HL-60/S4 treated with phorbol 12-myristate 13-acetate at 8.2 ng/mL for 4 days and 3 days (cell line): Measurements from ENCODE around the gene RPS21.
"Not testable (repeated sequence)": the region's sequence is repeated elsewhere in the genome, so short reads cannot be mapped to it uniquely, and the experiment has no call there.

Experiments
- in situ Hi-C: fragments of 300-500 bp; cut with MboI; formaldehyde crosslinking; loops from 2 replicates; pipeline ENCODE4 v1.15.0; 2022; ENCODE audit warnings: low sequenced_read_pairs

The RPS21 gene

DNA sequence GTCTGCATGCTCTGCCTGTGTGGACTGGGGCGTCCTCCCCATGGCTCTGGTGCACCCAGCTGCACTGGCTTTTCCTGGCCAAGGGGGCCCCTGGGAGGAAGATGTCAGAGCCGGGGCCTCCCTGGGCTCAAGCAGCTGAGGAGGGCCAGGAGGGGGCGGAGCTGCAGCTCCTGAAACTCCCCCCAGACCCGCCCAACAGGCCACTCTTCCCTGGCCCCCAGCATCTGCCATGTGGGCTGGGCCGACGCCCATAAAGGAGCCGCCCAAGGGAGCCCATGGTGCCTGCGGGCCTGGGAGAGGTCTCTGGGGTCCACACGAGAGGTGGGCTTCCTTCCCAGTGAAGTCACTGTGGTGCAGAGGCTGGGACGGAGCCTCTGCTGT lies 36.4 kb downstream of the RPS21 start:
- in situ Hi-C loops = no loop called here

DNA sequence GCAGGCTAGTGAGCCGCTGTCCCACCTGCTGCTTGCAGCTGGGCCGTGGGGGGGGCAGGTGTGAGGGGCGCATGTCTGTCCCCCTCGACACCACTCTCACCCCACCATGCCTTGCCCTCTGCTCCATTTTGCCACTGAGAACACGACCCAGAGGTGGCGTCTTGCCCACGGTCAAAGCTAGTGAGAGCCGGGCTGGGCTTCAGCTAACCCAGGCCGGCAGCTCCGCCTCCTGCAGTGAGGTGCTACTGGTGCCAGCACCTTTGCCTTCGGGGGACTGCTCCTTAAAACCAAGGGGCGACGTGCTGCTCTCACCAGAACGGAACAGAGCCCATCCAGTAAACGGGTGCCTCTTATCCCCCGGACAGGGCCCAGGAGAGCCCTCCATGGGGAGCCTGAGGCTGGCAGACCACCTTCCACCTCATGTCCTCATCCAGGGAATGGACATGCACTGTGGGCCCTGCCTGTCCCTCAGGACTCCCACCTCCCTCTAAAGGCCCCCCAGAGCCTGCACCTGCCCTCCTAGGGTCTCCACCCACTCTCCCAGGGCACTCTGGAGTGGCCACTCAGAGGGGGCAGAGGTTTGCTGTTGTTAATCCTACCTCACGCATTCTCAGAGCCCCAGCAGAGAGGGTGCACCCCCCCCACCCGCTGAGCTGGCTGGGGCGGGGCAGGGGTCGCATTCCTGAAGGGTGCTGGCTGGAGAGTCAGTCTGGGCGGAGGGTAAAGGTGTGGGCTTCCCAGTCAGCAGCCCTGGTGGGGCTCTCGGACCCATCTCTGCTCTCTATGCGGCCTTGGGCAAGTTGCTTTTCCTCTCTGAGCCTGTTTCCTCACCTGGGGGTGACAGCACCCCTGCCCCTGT lies 37.6 kb downstream of the RPS21 start:
- in situ Hi-C loops = no loop called here

DNA sequence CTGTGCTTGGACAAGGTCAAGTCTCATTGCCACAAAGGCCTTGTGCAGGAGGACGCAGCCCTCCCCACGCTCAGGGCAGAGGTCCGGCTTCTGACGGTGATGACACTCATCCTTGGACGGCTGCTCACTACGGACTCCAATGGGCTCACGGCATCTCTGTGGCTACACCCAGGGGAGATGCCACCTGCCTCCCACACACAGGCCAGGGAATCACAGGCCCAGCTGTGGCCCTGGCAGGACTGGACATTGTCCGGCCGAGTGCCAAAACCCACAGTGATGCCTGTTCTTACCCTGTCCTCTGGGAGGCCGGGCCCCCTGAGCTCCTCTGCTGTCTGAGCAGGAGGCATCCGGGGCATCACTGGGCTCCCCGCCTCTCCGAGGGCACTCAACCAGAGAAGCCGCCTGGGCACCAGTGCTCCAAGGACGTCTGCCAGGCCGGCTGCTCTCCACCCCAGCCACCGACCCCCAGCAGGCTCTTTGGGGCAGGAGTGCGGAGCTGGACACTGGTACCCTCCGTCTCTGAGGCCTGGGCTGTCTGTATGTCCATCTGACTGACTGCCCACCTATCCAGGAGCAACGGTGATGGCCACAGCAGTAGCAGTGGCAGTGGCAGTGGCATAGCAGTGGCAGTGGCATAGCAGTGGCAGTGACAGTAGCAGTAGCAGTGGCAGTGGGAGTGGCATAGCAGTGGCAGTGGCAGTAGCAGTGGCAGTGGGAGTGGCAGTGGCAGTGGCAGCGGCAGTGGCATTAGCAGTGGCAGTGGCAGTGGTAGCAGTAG lies 38.6 kb downstream of the RPS21 start:
- in situ Hi-C loops = no loop called here

DNA sequence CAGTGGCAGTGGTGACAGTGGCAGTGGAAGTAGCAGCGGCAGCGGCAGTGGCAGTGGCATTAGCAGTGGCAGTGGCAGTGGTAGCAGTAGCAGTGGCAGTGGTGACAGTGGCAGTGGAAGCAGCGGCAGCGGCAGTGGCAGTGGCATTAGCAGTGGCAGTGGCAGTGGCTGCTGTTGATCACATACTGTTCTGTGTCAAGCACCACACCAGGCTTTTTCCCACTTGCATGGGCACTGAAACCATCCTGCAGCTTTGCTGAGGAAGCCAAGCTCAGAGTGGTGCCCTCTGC lies 39.1 kb downstream of the RPS21 start:
- in situ Hi-C loops = not testable (repeated sequence)

DNA sequence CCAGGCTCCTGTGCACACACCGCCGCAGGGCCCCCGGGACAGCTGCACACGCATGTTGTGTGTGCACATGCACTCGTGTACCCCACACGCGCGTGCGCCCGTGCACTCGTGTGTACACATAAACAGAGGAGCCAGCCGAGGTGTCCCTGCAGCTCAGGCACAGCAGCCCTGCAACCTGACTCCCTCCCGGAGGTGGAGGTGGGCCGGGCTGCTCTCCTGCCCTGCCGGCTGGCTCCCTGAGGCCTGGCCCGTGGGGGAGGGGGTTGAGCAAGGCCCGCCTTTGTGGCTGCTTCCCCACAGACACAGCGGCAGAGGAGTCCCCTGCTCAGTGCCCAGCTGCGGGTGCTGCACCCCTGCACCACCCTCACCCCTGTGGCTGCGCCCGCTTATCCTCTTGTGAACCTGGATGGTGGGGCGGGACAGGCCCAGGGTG lies 39.8 kb downstream of the RPS21 start:
- in situ Hi-C loops = no loop called here

DNA sequence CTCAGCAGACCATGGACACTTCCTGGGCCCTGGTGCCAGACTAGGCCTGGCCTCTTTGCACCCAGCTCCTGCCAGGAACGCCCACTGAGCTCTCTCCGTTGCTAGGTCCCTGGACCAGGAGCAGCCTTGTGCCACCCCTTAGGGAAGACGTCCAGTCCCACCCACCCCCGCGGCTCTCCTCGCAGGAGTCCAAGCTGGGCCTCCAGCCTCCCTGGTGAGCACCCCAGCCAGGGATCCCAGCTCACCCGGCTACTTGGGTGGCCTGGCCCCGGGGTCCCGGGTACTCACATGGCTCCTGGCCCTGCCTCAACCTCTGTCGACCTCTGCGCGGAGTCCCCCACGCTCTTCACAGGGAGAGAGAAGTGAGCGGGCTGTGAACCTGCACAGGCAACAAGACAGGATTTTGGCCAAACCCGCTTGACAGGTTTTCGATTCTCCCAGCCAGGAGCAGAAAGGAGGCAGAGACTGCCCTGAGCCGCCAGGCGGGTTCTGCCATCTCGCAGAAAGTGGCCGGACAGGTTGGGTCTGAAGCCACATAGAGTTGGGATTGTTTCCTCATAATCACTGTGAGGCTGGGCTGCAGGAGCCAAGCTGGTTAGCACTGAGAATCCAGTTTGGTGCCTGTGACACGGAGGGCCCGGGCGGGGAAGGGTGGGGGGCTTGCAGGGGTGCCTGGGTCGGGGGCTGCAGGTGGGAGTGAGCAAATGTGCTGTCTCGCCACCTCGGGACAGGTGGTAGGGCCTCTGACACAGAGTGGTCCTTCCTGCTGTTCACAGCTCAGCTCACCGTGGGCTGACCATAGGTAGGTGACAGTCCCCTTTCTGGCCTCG lies 40.5 kb downstream of the RPS21 start, which contains the start of gene RBBP8NL:
RBBP8NL (minus strand) TSS at position 368 of the 830 bp plus-strand sequence. CDS start 7,892 bp downstream, outside the sequence.
- in situ Hi-C loops = no loop called here

DNA sequence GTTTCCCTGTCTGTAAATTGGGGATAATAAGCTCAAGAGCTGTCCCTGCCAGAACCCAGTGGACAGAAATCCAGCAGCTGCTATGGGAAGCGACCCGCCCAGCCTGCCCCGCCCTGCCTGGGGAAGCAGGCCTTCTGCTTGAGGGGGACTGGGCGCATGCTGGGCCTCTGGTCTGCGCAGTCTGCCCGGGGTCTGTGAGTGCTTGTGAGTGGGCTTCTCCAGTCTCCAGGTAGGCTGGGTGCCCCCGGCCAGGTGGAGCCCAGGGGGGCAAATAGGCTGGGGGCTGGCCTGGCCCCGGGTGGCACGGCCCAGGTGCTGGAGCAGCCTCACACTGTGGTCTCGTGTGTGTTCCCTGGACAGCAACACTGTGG lies 41.1 kb downstream of the RPS21 start:
- in situ Hi-C loops = no loop called here

DNA sequence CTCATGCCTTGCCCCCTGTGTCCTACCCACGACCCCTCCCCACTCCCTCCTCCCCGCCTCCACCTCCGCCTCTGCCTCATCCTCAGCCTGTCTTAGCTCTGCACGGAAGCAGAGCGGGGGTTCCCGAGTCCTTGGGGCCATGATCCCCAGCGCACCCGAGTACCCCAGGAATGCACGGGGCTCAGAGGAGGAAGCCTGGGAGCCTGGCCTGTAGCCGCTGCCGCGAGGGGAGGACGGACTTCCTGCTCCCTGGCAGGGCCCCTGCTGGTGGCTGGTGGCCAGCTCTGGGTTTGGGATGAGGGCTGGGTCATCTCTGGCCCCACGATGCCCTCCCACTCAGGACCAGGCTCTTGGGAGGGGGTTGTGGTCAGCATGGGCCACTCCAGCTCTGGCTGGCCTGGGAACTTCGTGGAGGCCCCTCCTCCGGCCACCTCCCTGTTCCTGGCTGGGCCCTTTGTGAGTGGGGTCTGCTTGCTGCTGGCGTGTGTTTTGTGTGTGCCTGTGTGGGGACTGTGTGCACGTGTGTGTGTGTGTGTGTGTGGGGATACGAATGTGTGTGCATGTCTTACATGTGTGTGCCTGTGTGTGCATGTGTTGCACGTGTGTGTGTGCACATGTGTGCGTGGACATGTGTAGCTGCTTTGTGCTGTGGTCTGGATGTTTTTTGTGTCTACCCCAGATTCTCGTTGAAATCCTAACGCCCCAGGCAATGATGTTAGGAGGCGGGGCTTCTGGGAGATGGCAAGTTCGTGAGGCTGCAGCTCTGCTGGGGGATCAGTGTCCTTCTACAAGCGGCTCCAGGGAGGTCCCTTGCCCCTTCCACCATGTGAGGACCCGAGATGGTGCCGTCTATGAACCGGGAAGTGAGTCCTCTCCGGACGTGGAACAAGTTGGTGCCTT lies 41.7 kb downstream of the RPS21 start:
- in situ Hi-C loops = no loop called here

DNA sequence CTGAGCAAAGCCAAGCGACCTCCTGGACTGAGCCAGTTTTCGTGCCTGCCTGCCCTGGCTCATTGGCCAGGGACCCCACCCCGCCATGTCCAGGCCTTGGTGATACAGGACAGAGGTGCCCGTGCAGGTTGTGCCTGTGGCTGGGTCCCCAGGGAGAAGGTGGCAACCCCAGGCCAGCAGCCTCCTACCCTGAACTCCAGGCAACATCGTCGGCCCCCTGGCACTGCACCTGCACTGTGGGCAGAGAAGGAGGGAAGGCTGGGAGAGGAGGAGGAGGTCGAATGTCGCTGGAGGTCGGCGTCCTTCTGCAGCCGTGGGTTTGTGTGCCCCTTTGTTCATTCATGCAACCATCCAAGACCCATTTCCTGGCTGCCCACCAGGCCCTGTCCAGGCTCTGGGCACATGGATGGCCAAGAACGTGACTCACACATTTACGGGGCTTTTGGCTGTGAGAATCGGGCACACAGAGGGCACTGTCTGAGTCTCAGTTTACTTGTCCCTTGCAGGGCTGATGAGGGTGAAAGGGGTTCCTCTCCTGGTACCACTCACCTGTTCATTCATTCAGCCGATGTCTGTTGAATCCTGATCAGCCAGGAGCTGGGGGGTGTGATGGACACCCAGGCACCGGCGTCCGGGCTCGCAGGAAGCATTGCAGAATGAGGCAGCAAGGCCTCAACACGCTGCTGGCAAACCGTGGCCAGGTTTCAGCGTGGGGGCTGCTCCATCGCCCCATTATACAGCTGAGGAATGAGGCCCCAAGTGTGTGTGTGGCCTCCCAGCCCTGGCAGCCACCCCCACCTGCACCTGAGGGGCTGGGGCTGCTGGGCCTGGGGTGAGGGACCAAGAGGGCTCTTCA lies 42.8 kb downstream of the RPS21 start:
- in situ Hi-C loops = no loop called here

DNA sequence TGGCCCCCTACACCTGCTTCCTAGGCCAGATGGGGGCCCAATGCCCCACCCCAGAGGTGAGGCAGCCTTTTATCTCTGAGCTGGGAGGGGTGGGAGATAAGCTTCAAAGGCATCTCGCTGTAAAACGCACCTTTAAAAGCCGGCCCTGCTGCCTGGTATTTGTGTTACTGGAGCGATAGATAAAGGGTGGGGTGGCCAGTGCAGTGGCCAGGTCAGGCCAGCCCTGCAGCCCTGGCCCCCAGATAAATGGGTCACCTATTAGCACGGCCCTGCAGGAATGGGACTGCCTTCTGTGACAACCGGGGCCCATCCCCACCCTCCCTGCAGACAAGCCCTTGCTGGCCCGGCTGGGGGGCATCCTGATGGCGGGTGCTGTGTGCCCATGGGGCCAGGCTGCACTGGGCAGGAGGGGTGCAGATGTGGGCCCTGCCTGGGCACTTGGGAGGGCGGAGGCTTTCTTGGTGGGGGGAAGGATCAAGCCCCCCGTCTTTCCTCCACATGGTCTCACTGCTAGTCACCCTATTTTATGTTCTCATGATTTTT lies 43.5 kb downstream of the RPS21 start:
- in situ Hi-C loops = no loop called here

DNA sequence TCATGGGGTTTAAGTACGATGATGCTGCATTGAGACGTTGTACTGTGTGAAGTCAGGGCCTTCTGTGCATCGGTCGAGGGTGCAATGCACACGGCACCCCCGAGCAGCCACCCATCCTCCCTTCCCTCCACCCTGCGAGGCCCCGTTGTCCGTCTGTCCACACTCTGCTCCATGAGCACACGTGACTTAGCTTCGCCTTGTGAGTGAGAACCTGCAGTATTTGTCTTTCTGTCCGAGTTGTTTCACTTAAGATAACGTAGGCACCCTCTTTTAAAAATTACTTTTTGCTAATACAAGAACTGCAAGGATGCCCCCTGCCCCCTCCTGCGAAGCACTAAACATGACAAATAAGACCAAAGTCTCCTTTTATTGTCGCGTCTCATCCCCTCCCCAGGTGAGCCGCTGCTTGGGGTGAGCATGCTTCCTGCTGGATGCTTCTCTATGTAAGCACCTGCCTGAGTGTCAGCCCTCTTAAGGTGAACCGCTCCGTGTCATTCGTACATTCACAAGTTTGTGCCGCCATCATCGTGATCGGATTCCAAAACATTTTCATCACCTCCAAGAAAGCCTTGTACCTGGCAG lies 44.1 kb downstream of the RPS21 start:
- in situ Hi-C loops = no loop called here

DNA sequence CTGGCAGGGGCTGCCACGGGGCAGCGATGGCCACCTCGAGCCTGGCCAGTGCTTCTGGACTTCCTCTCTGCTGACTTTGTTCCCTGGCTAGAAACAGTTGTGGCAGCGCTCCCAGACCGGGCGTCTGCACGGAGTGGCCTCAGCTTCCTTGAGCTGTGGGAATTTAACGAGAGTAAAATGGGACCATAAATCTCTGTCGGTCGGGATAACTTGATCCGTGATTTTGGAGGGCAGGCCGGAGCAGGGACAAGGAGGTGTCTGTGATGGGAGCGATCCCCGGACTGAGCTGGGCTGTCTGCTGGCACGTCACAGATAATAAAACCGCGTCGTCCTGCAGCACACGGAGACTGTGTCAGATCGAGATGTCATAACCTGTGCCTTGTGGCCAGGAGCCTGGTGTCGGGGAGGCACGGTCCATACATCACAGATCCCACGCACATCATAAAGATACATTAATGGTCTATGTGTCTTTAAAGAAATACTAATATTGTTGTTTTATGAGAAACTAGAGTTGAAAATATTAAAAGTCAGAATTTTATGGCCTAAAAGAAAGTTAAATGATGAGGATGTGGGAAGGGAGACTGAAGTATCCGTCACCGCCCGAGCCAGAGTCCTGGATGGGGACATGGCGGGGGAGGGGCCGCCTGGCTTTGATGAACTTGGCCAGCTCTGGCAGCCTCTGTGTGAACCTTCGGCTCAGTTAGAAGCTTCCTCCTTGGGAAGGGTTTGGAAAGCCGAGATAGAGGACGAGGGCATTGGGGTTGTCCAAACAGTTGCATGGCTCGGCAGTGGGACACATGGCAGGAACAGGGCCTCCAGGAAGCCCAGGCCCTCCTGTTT lies 47.0 kb downstream of the RPS21 start:
- in situ Hi-C loops = no loop called here

DNA sequence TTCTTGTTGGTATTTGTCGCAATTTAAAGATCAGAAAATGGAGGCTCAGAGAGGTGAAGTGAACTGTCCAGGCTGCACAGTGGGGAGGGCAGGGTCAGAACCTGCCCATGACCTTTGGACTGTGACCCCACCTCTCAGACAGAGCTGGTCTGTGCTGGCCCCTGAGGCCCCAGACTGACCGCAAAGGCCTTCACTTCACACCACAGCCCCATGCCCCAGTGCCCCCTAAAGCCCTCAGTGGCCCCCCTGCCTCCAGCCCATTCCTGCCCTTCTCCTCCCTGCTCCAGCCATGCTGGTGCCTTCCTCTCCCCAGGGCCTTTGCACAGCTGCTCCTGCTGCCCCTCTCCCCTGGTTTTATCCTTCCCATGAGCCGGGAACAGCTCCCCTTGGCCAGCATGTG lies 49.8 kb downstream of the RPS21 start:
- in situ Hi-C loops = no loop called here

DNA sequence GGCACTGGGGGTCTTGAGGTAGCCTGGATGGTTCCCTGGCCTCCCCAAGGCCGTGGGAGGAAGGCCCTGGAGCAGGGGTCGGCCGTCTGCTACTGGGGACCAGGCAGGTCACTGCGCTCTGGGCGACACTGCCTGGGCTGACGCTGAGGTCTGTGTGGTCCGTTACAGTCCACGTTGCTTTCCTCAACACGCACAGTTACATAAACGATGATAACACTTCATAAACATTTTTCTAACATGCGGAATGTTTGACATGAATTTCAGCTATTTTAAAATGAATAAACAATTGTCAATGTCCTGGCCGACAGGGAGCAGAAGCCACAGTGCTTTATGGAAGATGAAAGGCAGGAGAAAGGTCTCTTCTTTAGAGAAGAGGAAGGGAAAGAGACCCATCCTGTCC lies 50.6 kb downstream of the RPS21 start:
- in situ Hi-C loops = no loop called here

DNA sequence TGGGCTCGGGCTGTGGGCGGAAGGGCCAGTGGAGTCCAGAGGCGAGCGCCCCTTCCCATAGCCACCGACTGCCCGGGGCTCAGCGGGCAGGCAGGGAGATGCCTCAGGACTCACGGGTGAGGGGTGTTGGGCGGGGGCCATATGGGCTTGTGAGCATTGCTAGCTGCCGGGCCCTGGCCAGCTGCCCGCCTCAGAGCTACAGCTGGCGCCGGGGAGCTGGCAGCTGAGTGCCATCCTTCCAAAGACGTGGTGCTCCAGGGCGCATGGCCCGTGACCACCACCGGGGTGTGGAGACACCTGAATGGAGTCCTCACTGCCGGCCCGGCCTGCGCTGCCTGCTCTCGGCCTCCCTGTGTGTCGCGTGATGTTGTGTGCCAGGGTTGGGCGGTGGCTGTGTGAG lies 51.0 kb downstream of the RPS21 start:
- in situ Hi-C loops = no loop called here
